ENCODE measurements around the gene RIMS3.
A peak's percentile ranks its signal among the peaks of the same experiment; 100 is the strongest.

The RIMS3 gene

DNA sequence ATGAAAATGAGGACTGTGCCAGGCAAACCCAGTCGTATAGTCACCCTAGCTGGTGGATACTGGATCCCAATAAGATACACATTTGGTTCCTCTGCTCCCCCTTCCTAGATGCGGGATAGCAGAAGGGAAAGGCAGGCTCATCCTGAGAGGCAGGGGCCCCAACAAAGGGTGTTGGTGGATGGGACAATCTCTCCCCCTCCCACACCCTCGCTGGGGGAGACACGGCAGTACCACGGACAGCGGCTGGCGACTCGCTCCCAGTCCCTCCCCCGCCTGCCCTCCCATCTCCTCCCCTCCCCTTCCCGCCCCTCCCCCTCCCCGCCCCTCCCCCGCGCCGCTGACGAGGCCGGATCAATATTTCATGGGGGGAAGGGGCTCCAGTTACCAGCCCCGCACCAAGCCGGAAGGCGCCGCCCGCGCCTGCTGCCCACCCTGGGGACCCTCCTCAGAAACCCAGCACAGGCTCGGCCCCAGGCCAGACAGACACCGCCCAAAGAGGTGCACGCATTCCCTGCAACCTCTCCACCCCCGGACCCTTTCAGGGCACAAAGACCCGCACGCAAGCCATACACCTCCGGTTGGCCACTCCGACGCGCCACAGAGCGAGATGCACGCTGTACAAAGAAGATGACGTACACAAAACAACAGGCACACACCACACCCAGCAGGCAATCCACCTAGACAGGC lies 11.5 kb downstream of the RIMS3 start:
- no peak for DNase-seq
- in situ Hi-C loops (cut with HindIII; ENCODE audit: low pct_ligation_motif_present, low sequenced_read_pairs): no loop called here
- H3K27me3 ChIP-seq (replicated peaks): peaks cover 8% of the 10 kb centered on the region

GRCh38 chr1:40652979-40653378 lies 12.5 kb downstream of the RIMS3 start:
- in situ Hi-C loops (cut with HindIII; ENCODE audit: low pct_ligation_motif_present, low sequenced_read_pairs): no loop called here
- DNase-seq: no peak
- no peak overlapping the region for H3K4me3 ChIP-seq (ENCODE audit: low read depth, low read length)
- H3K27me3 ChIP-seq (replicated peaks): peaks cover 7% of the 10 kb centered on the region
- H3K36me3 ChIP-seq (replicated peaks): no peaks in the 10 kb centered on the region
- TF ChIP-seq CTCF (IDR thresholded peaks at IDR 0.05; ENCODE audit: low read depth, low read length, missing control alignments): no peak
- no peak overlapping the region for H3K27ac ChIP-seq

More for the DNA sequence above, 11.5 kb downstream of the RIMS3 start:
- Histone ChIP-seq H3K4me3 (ENCODE audit: low read depth, low read length) (no peak overlapping the region), H3K27ac (no peak overlapping the region), H3K36me3 (replicated peaks) (no peaks in the 10 kb centered on the region)
- TF ChIP-seq CTCF (IDR thresholded peaks at IDR 0.05; ENCODE audit: low read depth, low read length, missing control alignments): no peak

GRCh38 chr1:40652468-40652867 lies 13.0 kb downstream of the RIMS3 start:
- Histone ChIP-seq H3K36me3 (replicated peaks) (no peaks in the 10 kb centered on the region), H3K27me3 (replicated peaks) (peaks cover 6% of the 10 kb centered on the region), H3K4me3 (ENCODE audit: low read depth, low read length) (no peak overlapping the region), H3K27ac (no peak overlapping the region)
- DNase-seq: no peak
- TF ChIP-seq CTCF (IDR thresholded peaks at IDR 0.05; ENCODE audit: low read depth, low read length, missing control alignments): no peak
- in situ Hi-C loops (cut with HindIII; ENCODE audit: low pct_ligation_motif_present, low sequenced_read_pairs): no loop called here

GRCh38 chr1:40651138-40651857 lies 14.2 kb downstream of the RIMS3 start:
- no peak for TF ChIP-seq CTCF (IDR thresholded peaks at IDR 0.05; ENCODE audit: low read depth, low read length, missing control alignments)
- H3K27ac ChIP-seq: no peak overlapping the region
- H3K27me3 ChIP-seq (replicated peaks): peaks cover 4% of the 10 kb centered on the region
- no peak for DNase-seq
- no peak overlapping the region for H3K4me3 ChIP-seq (ENCODE audit: low read depth, low read length)
- H3K36me3 ChIP-seq (replicated peaks): no peaks in the 10 kb centered on the region
- in situ Hi-C loops (cut with HindIII; ENCODE audit: low pct_ligation_motif_present, low sequenced_read_pairs): no loop called here

GRCh38 chr1:40650075-40650474 lies 15.4 kb downstream of the RIMS3 start:
- H3K27ac ChIP-seq: no peak overlapping the region
- H3K36me3 ChIP-seq (replicated peaks): no peaks in the 10 kb centered on the region
- no peak overlapping the region for H3K4me3 ChIP-seq (ENCODE audit: low read depth, low read length)
- TF ChIP-seq CTCF (IDR thresholded peaks at IDR 0.05; ENCODE audit: low read depth, low read length, missing control alignments): peak; percentile 59
- in situ Hi-C loops (cut with HindIII; ENCODE audit: low pct_ligation_motif_present, low sequenced_read_pairs): no loop called here
- H3K27me3 ChIP-seq (replicated peaks): peaks cover 4% of the 10 kb centered on the region
- no peak for DNase-seq

Measured in brain microvascular endothelial cell (primary cell).